Fibroblast of skin of back (primary cell): Measurements from ENCODE around the gene ZNF683.
"Not testable (repeated sequence)": the region's sequence is repeated elsewhere in the genome, so short reads cannot be mapped to it uniquely, and the experiment has no call there.

Experiments used
- DNase-seq: peaks from one replicate; pipeline ENCODE4 v3.0.0-alpha.2; 2013

The ZNF683 gene

GRCh38 chr1:26384076-26384475 is 11.5 kb upstream of the ZNF683 start:
- DNase-seq, result no peak

GRCh38 chr1:26378879-26379251 is 6.3 kb upstream of the ZNF683 start:
- DNase-seq, result no peak

DNA sequence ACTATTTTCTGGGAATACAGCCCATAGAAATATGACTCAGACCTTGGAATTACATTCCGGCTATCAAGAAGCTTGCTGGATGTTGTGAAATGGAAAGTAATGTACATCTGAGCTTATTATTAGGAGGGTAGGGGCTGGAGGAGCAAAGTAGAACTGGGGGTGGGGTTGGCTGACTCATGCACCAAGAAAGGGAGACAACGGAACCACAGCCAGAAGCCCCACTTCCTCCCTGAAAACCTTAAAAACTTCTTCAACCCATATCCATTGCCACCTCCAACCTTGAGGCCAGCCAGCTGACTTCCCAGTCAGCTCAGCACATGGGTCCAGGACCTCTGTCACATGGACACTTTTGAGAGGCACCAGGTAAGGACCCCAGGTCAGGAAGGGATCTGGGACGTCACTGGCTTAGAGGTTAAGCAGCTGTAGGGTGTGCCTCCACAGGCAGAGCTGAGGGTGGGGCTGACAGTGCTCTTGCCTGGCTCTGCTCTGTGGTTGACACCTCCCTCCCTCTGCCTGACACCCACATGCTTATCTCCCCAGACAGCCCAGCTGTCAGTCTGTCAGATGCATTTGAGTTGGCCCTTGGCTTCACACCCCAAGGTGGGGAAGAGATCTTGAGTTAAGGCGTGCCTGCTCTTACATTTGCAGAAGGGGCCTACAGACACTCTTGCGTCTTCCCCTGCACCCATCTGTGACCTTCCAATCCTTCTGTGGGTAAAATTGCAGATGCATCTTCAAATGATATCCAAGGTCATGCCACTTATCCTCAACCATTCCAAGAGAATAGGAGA is 5.7 kb upstream of the ZNF683 start:
- DNase-seq, result peak; percentile 99

GRCh38 chr1:26376050-26376449 is 3.5 kb upstream of the ZNF683 start:
- no peak for DNase-seq

- peak; percentile 40 for DNase-seq
Observed at GRCh38 chr1:26375081-26375480, 2.5 kb upstream of the ZNF683 start.

DNA sequence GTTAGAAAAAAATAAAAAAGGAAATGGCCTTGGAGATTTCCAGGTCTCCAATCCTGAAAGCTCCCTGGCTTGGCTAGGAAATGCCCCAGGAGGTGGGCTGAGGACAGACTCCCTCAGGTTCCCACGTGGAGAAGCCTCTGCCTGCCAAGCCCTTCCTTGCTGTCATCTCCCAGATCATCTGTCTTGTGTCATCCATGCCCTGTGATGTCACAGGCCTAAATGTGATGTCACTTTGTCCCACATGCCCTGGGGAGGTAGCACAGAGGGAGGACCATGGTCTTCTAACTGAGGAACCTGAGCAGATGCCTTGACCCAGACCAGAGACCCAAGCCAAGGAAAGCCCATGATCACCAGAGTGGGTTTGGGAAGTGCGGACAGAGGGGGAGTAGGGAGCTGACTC is 1.8 kb upstream of the ZNF683 start:
- DNase-seq, result not testable (repeated sequence)

- DNase-seq, result no peak
Observed at GRCh38 chr1:26373789-26374188, 1.2 kb upstream of the ZNF683 start.

GRCh38 chr1:26373281-26373680 is 731 bp upstream of the ZNF683 start:
- no peak for DNase-seq

DNA sequence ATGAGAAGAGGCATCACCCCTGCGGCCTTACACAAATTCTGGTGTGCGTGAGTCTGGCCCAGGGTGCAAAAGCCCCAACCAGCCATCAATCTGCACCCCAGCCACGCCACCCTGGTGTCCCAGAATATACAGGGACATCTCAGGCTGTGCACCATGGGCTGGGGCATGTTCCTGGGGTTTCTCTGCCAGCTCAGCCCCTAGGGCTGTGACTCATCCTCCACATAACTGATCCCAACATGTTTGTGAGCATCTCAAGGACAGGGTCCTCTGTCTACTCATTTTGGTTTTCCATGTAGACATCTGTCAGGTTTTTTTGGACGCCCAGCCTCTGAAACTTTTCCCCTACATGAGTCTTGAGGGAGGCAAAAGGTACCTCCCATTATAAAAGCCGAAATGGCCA is 511 bp downstream of the ZNF683 start:
- peak; percentile 46 for DNase-seq

DNA sequence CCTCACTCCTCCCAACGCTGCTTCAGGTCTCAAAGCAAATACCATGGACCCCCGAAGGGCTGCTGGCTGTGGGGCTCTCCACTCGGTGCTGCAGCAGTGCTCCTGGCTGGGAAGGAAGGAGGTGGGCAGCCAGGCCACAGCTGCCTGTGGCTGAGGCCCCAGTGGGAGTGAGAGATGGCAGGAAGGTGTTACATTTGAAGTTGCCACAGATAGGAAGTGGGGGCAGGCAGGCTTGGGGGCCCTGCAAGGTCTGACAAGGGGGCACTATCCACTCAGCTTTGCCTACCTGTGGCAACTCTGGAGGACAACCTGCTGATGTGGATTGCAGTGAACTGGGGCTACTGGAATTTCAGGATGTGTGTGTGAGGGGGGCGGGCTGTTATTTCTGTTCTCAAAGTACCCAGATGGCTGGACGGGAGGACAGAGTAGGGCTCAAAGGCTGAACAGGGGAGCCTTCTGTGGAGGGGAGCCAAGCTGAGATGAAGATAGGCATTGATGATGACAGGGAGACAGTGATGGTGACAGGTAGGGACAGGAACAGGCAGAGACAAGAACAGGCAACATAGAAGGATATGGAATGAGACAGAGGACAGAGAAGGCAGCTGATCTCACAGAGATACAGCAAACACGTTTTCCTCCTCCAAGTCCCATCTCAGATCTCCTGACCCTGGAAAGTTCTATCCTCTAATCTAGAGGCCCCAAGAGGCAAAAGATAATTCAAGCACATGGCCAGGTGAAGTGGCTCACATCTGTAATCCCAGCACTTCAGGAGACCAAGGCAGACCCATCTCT is 1.8 kb downstream of the ZNF683 start:
- no peak for DNase-seq

GRCh38 chr1:26368486-26368885 is 4.1 kb downstream of the ZNF683 start:
- DNase-seq, result no peak

DNA sequence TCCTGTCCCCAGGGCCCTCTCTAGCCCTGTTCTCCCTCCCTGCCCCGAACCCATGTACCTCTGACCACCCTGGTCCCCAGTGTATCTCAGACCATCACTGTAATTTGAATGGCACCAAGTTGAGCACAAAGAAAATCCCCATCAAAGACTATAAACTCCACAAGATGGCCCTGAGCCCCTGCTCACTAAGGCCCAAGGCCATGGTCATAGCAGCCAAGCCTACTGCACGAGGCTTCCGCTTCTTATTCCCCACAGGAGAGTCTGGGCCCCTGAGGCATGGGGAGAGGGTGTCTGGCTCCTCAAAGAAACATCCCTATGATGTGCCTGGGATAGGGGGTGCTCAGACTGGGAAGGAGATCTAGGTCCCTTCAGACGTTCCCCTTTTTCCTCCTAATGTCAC is 4.5 kb downstream of the ZNF683 start:
- DNase-seq, result no peak

- no peak for DNase-seq
Observed at GRCh38 chr1:26367441-26367840, 5.1 kb downstream of the ZNF683 start.

DNA sequence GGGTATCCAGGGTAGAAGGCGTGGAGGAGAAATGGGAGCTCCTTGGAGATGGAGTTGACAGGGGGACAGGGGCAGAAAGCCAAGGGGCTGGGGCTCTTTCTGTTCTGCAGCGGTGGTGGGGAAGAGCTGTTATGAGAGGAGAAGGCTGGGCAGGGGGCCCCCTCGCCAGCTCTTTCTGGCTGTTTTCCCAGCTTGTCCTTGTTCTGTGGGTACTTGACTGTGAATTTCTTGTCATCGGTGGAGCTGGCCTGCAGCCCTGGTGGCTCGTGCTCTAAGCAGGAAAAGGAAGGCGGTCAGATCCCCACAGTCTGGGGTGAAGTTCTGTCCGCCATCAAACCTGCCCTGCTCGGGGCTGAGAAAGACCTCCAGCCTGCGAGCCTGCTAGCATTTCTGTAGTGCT is 7.6 kb downstream of the ZNF683 start:
- DNase-seq, result no peak

DNA sequence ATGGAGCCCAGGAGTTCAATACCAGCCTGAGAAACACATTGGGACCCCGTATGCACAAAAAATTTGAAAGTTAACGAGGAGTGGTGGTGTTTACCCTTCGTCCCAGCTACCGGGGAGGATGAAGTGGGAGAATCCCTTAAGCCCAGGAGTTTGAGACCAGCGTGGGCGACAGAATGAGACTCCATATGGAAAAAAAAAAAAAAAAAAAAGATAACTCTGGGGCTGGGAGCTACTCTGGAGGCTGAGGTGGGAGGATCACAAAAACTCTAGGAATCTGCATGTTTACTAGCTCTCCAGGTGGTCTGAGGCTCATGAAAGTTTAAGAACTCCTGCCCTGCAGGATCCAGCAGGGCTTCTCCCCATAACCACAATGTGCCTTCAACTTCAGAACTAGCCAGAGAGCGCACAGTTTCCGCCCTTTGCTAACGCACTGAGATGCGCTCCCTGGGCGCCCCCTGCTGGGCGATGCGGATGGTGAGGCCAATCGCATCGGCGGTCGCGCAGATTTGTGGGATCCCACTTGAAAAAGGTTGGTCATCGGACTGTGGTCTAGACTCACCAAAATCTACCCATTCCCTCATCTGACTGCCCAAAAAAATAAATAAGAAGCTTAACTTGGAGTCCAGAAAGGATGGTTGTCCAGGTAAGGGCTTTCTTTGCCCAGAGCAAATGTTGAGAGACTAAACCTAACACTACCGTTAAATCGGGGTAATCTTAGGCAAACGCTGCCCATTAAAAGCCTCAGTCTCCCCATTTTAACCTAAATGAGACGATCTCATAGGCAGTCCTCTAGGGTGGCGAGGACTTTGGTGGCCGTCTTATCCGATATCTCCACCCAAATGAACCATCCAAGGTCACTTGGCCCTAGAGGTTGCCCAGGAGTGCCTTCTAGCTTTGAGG is 8.8 kb downstream of the ZNF683 start:
- peak; percentile 67 for DNase-seq

DNA sequence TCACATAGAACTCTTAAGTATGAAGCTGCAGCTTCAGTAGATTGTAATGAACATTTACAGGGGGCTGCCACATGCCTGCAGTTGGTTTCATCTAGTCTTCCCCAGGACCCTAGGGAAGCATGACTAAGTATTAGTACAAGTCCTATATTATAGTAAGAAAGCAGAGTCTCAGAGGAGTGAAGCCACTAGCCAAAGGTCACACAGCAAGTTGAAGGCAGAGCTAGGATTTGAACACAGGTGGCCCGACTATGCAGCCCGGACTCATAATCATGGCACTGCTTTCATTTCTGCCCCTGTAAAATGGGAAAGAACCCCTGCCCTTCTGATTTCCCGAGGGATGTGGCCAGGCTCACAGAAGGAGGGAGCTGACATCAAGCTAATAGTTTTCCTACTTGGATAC is 10.2 kb downstream of the ZNF683 start:
- DNase-seq, result no peak

DNA sequence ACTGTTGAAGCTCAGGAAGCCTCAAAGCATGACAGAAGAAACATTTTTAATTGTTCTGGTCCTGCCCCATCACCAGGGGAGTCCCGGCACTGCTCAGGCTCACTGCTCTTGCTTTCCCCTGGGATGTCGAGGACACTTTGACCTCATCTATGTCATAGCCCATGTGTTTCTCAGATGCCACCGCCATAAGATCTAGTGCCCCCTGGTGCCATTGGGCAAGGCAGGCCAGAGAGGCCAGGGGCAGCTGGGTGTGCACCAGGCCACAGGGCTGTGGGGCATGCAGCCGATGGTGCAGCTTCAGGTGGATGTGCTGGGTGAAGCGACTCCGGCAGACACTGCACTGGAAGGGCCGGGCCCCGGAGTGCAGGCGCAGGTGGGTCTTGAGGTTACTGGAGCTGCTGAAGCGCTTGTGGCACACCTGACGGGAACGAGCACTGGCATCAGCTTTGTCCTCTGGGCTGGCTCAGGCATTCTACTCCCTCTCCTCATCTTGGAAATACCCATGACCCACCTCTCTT is 10.9 kb downstream of the ZNF683 start:
- DNase-seq, result no peak

GRCh38 chr1:26360807-26361604 is 11.5 kb downstream of the ZNF683 start:
- DNase-seq, result no peak

- DNase-seq, result no peak
Observed at GRCh38 chr1:26359981-26360806, 12.4 kb downstream of the ZNF683 start.

DNA sequence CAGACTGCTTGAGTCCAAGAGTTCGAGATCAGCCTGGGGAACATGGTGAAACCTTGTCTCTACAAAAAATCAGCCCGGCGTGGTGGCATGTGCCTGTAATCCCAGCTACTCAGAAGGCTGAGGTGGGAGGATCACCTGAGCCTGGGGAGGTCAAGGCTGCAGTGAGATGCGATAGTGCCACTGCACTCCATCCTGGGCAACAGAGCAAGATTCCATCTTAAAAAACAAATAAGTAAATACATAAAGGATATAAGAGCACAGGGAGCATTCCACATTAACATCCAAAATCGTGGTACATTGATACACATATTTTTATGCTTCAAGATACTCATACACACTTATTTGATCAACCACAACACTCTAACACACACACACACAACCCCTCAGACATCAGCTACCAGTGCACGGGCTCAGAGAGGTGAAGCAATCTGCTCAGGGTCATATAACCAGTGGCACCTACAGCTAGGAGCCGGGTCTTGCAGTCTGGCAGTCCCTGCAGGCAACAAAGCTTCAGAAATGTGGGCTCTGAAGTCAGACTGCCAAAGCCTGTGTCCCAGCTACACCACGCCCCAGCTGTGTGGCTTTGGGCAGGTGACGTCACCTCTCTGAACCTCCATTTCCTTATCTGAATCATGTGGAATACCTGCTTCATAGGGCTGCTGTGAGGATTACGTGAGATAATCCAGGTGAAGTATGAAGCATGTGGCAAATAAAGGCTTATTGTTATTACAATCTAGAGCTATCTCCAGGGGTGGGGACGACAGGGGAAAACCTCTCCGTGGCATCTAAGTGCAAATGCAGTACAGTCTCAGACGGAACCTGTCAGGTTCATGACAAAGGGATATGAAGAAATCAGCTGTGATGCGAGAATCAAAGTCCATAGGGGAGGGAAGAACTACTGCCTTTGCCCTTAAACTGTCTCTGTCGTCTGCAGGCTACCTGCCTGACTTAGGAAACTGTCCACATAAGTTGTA is 13.9 kb downstream of the ZNF683 start:
- no peak for DNase-seq
